MCF 10A (cell line): ENCODE measurements around the gene NR1H2. TPM values are rescaled to one million over a fixed set of nuclear protein-coding genes. Genes with fewer than 3 reads are reported as not detected.

Source experiments
- BruUV-seq: library from RNA; stranded (reverse); fragments of 400-500 nt; replicated peaks from 2 replicates; lab custom pipeline; 2021; lab: Mats Ljungman, UMichigan
- CTCF ChIA-PET: fragments of 300-600 bp; sonication (Branson Sonifier 250); formaldehyde crosslinking; extraction: SDS; loops from one replicate; lab custom pipeline; 2021; ENCODE audit warnings: antibody characterized with exemption, inconsistent platforms; lab: Yijun Ruan, JAX
- POLR2A ChIA-PET: fragments of 300-600, 350-650 bp; sonication (Branson Sonifier 250); formaldehyde crosslinking; extraction: SDS; loops from one replicate; lab custom pipeline; 2020; ENCODE audit warnings: antibody characterized with exemption, inconsistent platforms; lab: Yijun Ruan, JAX
- DNase-seq: peaks from one replicate; pipeline ENCODE4 v3.0.0-alpha.2; 2018; ENCODE audit not compliant: unreplicated experiment
- H3K27ac Mint-ChIP-seq: one replicate; pipeline ENCODE4 v1.8.0; 2022; ENCODE audit warnings: mild to moderate bottlenecking, low read depth, mixed read lengths; ENCODE audit not compliant: unreplicated experiment
- H3K27me3 Mint-ChIP-seq: one replicate; pipeline ENCODE4 v1.8.0; 2022; ENCODE audit warnings: mixed read lengths; ENCODE audit not compliant: insufficient read depth, unreplicated experiment
- H3K36me3 Mint-ChIP-seq: one replicate; pipeline ENCODE4 v1.8.0; 2022; ENCODE audit warnings: mild to moderate bottlenecking, moderate library complexity, mixed read lengths; ENCODE audit not compliant: insufficient read depth, unreplicated experiment
- H3K4me1 Mint-ChIP-seq: one replicate; pipeline ENCODE4 v1.8.0; 2022; ENCODE audit warnings: mixed read lengths; ENCODE audit not compliant: insufficient read depth, unreplicated experiment
- H3K4me3 Mint-ChIP-seq: one replicate; pipeline ENCODE4 v1.8.0; 2022; ENCODE audit warnings: mild to moderate bottlenecking, moderate library complexity, mixed read lengths; ENCODE audit not compliant: unreplicated experiment
- H3K9me3 Mint-ChIP-seq: one replicate; pipeline ENCODE4 v1.8.0; 2022; ENCODE audit warnings: mixed read lengths; ENCODE audit not compliant: unreplicated experiment
- CTCF ChIP-seq: fragments of 200-600 bp; IDR thresholded peaks from one replicate; pipeline ENCODE4 v1.8.0; 2022; ENCODE audit warnings: antibody characterized with exemption, mild to moderate bottlenecking; ENCODE audit not compliant: unreplicated experiment
- intact Hi-C: fragments of 100-400 bp; cut with micrococcal nuclease; formaldehyde crosslinking; loops from 2 replicates; pipeline ENCODE4 v1.14.1; 2022
- total RNA-seq: library from RNA; stranded (reverse); gene quantifications from 2 replicates; pipeline ENCODE4 v1.2.3, GENCODE V29; 2022

Gene NR1H2
- total RNA-seq, 1 experiment from 2014 or later: 62.0 TPM

- no peak for DNase-seq
- Mint-ChIP-seq H3K36me3 (peaks cover 23% of the 10 kb centered on the region), H3K4me1 (no peaks in the 10 kb centered on the region), H3K4me3 (no peak overlapping the region), H3K27me3 (no peaks in the 10 kb centered on the region), H3K9me3 (no peaks in the 10 kb centered on the region), H3K27ac (no peak overlapping the region)
- TF ChIP-seq CTCF: no peak
- BruUV-seq: no TSS peak
- POLR2A ChIA-PET: interaction anchor here (0.7 kb wide), 1 partner anchor 8 kb away, joined by 3 read pairs; no protein-coding TSS in a partner anchor
- CTCF ChIA-PET: interaction anchor here (1.0 kb wide), 1 partner anchor 36 kb away, joined by 3 read pairs; no protein-coding TSS in a partner anchor
- intact Hi-C loops: no loop called here
Observed at GRCh38 chr19:50393589-50393988, 17.3 kb downstream of the NR1H2 start.

DNA sequence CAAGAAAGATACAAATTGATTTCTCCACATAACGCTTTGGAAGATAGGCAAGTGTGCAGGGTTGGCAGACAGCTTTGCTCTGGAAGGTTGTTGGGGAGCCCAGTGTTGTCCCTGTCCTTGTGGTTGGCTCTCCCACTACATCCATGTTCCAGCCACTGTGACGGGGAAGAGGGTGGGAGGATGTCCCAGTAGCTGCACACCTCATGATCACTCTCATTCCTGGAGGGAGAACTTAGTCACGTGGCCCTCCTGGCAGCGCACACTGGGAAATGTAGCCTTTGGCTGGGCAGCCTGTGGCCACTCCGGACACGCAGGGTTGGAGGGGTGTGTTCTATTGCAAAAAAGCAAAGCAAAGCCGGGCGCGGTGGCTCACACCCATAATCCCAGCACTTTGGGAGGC is 17.8 kb downstream of the NR1H2 start:
- TF ChIP-seq CTCF: no peak
- H3K36me3 Mint-ChIP-seq: peaks cover 20% of the 10 kb centered on the region

DNA sequence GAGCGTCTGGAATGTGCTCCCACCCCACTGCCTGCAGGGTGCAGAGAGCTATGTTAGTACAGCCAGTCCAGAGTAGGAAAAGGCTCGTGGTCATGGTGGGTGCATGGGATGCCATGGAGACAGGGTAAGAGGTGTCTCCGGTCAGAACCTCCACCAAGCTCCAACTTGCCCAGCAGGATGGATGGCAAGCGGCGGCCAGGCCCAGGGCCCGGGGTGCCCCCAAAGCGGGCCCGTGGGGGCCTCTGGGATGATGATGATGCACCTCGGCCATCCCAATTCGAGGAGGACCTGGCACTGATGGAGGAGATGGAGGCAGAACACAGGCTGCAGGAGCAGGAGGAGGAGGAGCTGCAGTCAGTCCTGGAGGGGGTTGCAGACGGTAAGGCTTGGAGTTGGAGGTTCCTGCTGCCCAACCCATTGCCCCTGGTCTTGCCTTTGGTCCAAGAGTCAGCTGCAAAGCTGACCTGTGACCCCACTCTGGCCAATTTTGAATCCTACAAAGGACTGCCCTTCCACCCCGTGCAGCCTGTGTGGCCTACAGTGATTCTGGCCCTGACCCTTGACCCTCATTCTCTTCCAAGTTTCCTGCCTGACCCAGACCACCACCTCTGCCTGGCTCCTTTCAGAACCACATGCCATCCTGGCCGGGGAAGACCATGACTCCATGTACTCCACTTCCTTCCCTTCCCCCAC is 22.6 kb downstream of the NR1H2 start:
- CTCF ChIA-PET: interaction anchor here (0.5 to 0.6 kb wide), 2 partner anchors 11 to 26 kb away, joined by 4 to 6 read pairs; no protein-coding TSS in a partner anchor
- intact Hi-C loops: no loop called here
- Mint-ChIP-seq H3K9me3 (no peaks in the 10 kb centered on the region), H3K27me3 (no peaks in the 10 kb centered on the region), H3K36me3 (peaks cover 19% of the 10 kb centered on the region), H3K4me3 (no peak overlapping the region), H3K4me1 (no peaks in the 10 kb centered on the region), H3K27ac (no peak overlapping the region)
- DNase-seq: no peak
- TF ChIP-seq CTCF: no peak
- no TSS peak for BruUV-seq
- POLR2A ChIA-PET: interaction anchor here (0.9 to 1.0 kb wide), 2 partner anchors 29 to 78 kb away, joined by 3 to 4 read pairs; no protein-coding TSS in a partner anchor

More for the DNA sequence above, 17.8 kb downstream of the NR1H2 start:
- Mint-ChIP-seq H3K9me3 (no peaks in the 10 kb centered on the region), H3K4me3 (no peak overlapping the region), H3K4me1 (no peaks in the 10 kb centered on the region), H3K27ac (no peak overlapping the region), H3K27me3 (no peaks in the 10 kb centered on the region)
- no peak for DNase-seq
- BruUV-seq: no TSS peak
- intact Hi-C loops: no loop called here
- CTCF ChIA-PET: interaction anchor here (1.0 kb wide), 1 partner anchor 37 kb away, joined by 3 read pairs; no protein-coding TSS in a partner anchor
- POLR2A ChIA-PET: interaction anchor here (0.7 kb wide), 1 partner anchor 9 kb away, joined by 3 read pairs; no protein-coding TSS in a partner anchor

DNA sequence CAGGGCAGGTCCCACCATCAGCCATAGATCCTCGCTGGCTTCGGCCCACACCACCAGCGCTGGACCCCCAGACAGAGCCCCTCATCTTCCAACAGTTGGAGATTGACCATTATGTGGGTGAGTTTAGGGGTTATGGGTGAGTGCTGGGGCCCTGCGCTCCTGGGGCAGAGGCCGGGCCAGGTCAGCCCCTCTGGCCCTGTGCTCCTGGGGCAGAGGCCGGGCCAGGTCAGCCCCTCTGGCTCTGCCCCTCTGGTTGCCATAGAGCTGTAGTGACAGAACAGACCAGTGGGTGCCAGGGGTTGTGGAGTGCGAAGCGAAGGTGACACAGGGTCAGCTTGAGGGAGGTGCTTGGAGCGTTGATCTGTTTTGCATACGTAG is 23.1 kb downstream of the NR1H2 start:
- Mint-ChIP-seq H3K27ac (no peak overlapping the region), H3K36me3 (peaks cover 20% of the 10 kb centered on the region), H3K4me3 (no peak overlapping the region), H3K9me3 (no peaks in the 10 kb centered on the region), H3K27me3 (no peaks in the 10 kb centered on the region), H3K4me1 (no peaks in the 10 kb centered on the region)
- TF ChIP-seq CTCF: no peak
- POLR2A ChIA-PET: interaction anchor here (0.9 kb wide), 1 partner anchor 78 kb away, joined by 3 read pairs; no protein-coding TSS in a partner anchor
- DNase-seq: no peak
- no TSS peak for BruUV-seq
- CTCF ChIA-PET: interaction anchor here (0.6 kb wide), 1 partner anchor 25 kb away, joined by 4 read pairs; no protein-coding TSS in a partner anchor
- intact Hi-C loops: no loop called here
